ENCODE measurements around the gene RHOJ.

GRCh38 chr14:63203618-63204406, 431 bp upstream of the RHOJ start:
- TF ChIP-seq SUZ12 (IDR thresholded peaks at IDR 0.05; ENCODE audit: extremely low read depth, insufficient read depth, insufficient read length), result no peak
- no peak for TF ChIP-seq ZNF274 (IDR thresholded peaks at IDR 0.05; ENCODE audit: low read depth, low read length)
- no peak for TF ChIP-seq YY1 (IDR thresholded peaks at IDR 0.05; ENCODE audit: insufficient read depth, insufficient read length)
